Kasumi-1 (cell line): ENCODE results near the gene PHF20.
"Not testable (repeated sequence)": the region's sequence is repeated elsewhere in the genome, so short reads cannot be mapped to it uniquely, and the experiment has no call there.

Source experiments
- DNase-seq, 2 experiments: peaks; one replicate each; lab custom pipeline; 2025; lab: John Stamatoyannopoulos, UW

Gene PHF20

DNA sequence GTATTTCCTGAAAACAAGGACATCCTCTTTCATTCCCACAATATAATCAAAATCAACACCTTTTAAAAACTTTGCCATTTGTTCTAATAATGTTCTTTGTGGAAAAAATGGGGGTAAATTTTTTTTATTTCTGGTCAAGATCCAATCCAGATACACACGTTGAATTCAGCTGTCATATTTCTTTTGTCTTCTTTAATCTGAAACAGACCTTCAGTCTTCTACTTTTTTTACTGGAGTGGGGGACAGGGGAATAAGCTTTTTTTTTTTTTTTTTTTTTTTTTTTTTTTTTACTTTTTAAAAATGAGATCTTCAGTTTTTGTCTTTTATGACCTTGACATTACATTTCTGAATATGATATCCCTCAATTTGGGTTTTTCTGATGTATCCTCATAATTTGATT is 113.4 kb downstream of the PHF20 start:
- no peak for DNase-seq

DNA sequence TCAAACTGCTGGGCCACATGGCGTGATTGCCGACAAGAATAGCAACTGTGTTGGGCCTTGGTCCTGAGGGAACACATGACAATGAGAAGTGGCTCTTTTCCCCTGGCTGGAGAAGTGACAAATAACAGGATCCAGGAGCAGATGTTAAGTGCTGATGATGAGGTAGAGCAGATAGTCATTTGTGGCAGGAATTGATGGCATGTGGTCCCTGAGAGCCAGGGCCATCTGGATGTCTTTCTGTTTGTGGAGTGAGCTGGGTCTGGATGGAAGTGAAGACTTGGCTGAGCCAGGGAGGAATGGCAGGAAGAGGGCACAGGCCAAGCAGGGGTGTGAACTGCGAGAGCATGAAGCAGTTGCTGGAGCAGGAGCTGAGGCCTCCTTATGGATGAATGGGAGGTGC is 114.7 kb downstream of the PHF20 start:
- DNase-seq = no peak

DNA sequence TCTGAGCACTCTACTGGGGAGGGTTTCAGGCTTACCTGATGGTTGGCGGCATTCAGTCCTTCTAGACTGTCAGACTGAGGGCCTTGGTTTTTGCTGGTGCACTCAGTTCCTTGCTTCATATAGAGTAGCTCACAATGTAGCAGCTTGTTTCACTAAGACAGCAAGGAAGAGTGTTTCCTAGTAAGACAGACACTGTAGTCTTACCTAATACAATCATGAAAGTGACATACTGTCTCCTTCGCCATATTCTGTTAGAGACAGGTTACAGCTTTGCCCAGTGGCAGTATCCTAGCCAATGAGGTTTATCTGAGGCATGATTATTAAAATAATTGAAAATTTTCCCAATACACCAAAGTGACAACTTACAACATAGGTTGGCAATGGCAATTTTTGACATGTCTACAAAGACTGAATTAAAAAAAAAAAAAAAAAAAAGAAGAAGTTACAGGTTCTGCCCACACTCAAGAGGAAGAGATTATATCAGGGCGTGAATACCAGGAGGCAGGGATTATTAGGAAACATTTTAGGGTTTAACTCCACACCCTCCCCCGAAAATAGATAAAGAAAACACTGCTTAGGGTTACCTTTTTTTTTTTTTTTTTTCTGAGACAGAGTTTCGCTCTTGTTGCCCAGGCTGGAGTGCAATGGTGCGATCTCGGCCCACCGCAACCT is 115.7 kb downstream of the PHF20 start:
- peak; percentile 8 to 14 for DNase-seq

DNA sequence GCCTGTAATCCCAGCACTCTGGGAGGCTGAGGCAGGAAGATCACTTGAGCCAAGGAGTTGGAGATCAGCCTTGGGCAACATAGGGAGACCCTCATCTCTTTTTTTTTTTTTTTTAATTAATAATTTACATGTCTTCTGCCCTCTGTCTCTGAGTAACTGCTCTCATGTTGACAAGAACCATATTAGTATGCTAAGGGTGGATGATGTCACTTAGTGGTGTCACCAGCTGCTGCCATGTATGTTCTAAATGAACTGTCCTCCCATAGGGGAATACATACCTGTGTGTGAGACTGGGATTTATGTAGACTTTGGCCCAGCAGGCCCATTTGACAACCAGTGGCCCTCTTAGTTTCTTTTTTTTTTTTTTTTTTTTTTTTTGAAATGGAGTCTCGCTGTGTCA is 116.8 kb downstream of the PHF20 start:
- DNase-seq = no peak

DNA sequence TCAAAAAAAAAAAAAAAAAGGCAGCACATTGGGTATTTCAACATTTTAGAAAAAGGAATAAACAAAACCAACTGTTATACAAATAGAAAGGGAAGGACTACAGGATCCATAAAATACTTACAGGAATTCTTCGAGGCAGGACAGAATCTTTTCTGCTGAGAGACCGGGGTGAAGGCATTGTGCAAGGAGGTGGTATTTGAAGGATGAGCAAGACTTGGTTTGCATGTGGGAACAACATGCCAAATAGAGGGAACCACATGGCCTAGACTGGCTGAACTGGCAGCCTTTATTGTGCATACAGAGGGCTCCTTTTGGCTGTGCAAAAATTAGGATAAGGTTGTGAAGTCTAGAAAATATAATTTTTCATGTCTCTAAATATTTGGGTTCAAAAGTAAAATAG is 119.6 kb downstream of the PHF20 start:
- DNase-seq = no peak

DNA sequence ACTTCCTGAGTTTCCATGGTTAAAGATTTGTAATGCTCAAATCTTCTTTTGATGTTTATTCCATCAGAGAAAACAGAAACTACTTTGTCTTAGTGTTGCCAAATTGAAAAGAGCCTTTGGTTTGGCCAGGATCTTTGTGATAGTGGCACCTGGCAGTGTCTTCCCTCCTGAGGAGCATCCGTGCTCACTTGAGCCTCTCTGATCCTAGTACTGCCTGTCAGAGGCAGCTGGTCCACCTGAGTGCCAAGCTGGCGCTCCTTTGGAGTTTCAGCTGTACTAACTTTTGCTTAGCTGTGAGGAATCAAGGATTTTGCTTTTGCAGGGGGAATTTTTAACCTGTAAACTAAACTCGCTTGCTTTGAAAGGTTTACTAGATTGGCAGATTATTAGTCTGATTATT is 121.1 kb downstream of the PHF20 start:
- no peak for DNase-seq

DNA sequence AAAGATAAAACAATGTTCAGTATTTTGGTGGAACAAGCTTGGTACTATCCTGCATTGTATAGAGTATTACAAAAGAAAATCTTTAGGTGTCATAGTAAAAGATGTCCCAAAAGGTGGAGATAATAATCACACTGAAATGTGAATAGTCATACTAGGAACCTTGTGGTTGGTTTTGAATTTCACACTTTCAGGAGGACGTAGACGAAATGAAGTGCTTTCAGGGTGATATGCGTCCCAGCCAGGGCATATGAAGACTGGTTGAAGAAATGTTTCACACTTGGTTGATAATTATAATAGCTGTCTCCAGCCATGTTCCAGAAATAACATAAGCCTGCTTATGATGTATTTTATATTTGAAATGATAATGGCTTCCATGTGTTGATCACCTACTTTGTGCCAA is 122.1 kb downstream of the PHF20 start:
- DNase-seq = no peak

DNA sequence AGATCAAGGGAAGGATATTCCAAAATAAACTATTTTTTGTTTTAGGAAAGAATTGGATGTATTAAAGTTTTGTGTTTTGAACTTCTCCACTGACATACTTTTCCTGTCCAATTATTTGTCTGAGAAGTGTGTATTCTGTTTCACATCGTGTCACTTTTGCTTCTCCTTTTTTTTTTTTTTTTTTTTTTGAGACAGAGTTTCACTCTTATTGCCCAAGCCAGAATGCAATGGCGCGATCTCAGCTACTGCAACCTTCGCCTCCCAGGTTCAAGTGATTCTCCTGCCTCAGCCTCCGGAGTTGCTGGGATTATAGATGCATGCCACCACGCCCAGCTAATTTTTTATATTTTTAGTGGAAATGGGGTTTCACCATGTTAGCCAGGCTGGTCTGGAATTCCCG is 123.7 kb downstream of the PHF20 start:
- DNase-seq = not testable (repeated sequence)

DNA sequence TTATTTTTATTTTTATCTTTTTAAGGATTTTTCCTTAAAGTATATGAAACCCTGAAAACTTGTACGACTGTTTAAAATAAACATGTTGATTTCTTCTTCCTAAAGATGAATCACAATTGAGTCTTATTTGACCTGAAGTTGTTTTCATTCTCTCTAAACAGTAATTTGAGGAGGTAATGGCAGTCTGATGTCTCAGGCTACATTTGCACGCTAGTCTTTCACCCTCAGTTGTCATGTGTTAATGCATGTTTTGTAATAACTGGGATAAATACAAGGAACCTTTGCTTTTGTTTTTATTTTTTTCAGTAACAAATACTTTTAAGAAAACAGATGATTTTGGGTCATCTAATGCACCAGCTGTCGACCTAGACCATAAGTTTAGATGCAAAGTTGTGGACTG is 127.2 kb downstream of the PHF20 start:
- DNase-seq = no peak

DNA sequence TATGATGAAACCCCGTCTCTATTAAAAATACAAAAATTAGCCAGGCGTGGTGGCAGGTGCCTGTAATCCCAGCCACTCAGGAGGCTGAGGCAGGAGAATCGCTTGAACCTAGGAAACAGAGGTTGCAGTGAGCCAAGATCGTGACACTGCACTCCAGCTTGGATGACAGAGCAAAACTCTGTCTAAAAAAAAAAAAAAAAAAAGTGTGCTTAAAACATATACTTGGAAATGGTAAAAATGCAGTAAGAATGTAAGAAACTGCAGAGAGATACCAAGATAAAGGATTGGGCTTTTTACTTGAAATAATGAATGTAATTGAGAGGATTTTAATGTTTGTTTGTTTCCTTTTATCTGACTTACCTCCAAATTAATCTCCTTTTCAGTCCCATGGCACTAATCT is 129.4 kb downstream of the PHF20 start:
- DNase-seq = not testable (repeated sequence)

DNA sequence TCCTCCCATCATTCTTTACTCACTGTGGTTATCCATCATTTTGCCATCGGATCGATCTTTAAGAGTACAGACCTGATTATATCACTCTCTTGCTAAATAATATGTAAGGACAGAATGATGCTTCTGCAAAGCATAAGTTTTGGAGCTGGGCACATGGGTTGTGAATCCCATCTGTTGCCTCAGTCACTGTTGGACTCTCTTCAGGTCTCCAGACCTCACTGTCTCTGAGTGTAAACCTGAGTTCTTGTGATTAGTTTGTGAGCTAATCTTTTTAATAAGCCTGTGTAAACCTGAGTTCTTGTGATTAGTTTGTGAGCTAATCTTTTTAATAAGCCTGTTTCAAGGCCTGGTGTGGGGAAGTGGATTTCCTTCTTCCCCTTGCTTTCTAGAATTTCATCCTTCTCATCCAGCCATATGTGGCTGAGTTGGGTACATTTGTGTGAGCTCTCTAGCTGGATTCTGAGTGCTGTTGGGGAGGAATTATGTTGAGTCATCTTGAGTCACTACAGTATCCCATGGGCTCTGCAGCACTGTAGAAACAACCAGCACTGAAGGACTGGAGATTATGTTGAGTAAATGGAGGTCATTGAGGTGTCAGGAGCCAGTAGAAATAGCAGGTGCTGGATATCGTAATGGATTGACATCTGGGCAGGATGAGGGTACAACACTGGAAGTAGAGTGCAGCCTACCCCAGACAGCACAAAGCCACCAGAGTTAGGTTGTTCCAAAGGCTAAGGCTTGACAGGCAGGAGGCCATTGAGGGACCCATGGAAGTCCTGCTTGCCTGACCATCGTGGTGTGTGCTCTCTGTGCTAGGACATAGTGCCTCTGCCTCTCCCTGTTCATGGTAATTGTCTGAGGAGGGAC is 130.1 kb downstream of the PHF20 start:
- no peak for DNase-seq

DNA sequence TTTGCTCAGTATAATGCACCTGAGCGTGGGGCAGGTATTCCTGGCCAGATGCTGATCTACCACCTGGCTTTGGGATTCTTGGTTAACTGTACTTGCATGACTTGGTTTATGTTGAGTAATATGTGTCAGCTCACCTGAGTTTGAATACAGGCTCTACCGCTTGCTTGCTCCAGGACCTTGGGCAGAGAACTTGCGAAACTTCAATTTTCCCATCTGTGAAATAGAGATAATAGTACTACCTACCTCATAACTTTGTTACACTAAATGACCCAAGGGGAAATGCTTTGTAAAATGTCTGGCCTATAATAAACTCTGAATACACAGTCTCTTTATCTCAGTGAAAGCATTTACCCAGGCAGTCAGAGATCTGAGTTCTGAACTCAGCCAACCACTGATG is 130.7 kb downstream of the PHF20 start:
- no peak for DNase-seq

DNA sequence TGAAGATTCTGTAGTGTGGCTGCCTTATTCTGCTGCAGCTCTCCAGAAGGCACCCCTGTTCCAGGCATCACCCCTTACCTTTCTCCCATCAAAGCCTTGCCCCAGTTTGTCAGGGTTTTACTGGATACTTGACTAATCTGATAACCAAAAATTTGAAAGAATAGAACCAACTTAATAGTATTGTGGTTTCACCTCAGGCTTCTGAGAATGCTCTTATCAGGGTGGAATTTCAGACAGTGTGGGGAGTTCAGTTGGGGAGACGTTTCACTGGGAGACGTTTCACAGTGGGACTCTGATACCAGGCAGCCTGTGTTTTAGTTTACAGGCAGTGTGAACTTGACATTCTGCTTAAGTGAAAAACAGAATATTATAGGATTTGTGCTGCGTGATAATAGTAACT is 132.0 kb downstream of the PHF20 start:
- no peak for DNase-seq

DNA sequence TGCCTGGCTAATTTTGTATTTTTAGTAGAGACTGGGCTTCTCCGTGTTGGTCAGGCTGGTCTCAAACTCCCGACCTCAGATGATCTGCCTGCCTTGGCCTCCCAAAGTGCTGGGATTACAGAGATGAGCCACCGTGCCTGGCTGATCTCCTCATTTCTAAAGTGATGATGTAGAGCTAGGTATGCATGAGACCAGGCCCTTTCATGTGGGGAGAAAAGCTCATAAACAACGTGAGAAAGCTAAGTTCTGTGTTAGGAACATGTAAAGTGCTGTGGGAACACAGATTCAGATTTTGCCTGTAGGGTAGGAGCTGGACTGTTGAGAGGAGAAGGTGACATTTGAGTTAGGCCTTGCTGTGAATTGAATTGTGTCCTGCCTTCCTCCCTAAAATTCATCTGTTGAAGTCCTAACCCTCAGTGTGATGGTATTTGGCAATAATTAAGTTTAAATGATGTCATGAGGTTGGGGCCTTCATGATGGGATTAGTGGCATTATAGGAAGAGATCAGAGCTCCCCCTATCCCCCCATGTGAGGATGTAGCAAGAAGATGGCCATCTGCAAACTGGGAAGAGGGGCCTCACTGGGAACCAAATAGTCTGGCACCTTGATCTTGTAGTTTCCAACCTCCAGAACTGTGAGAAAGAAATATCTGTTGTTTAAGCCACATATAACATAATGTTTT is 133.3 kb downstream of the PHF20 start:
- no peak for DNase-seq

DNA sequence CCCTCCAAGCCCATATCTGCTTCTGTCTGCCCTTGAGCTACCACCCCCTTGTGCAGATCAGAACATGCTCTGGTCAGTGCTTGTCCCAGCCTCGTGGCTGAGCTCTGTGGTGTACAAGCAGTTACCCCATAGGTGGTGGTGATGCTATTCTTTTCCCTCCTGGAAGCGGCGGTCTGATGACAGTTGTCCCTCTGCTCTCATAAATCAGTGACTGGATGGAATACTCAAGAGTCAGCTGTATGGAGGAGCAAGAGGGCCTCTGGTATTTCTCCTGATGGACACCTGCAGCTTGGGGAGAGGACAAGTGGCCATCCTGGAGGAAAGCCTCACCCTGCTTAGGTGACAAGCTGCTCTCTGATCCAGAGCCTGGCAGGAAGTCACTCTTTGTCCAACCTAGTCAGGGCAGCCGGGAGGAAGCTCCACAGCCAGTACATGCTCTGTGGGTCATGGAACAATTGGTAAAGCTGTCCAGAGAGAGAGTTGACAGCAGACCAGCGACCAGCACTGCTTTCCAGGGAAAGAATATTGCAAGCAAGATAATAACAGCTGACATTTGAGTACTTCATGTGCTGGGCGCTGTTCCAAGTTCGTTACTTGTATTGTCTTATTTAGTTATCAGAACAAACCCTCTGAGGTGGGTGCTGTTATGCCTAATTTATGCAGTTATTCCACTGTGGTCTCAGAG is 135.3 kb downstream of the PHF20 start:
- no peak for DNase-seq

DNA sequence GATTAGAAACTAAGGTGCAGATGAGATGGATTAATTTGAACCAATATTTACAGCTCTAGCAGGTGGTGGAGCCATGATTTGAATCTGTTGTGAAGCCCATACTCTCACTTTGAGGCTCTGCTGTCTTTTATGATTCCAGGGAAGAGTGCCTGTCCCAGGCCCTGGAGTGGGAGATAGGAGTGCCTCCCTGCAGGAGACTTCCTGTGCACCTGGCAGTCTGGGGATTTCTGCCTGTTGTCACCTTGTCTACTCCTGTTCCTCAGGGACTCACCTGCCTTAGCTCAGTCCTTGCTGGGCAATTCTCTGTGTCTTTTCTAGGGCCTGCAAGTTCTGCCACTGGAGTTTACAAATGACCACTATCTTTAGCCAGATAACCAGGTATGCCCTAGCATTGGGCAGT is 136.2 kb downstream of the PHF20 start:
- no peak for DNase-seq

DNA sequence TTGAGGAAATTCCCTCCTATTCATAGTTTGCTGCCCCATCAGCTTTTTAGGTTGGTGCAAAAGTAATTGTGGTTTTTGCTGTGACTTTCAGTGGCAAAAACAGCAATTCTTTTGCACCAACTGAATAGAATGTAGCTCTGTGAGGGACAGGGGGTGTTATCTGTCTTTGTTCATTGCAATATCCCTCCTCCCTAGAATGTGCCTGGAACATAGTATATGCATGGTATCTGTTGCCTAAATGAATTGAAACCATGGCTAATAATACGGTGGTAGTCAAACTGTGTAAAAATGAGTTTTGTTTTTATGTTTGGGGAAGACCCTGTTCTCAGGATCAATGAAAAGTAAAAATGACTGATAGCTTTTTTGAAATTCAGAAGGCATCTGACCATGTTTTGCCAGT is 137.4 kb downstream of the PHF20 start:
- no peak for DNase-seq

DNA sequence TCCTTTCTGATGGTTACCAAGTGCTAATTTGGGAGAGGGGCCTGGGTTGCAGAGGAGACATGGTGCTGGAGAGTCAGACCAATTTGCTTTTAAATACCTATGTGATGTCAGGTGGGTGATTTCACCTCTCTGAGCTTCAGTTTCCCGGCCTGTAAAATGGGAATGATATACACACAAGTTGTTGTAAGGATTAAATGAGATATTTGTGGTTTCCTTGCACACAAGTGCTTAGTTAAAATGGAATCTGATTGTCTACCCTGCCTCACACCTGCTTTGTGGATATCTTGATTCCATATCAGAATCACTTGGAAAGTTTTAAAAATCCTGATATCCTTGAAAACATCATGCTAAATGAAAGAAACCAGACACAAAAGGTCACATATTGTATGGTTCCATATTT is 138.0 kb downstream of the PHF20 start:
- DNase-seq = no peak

DNA sequence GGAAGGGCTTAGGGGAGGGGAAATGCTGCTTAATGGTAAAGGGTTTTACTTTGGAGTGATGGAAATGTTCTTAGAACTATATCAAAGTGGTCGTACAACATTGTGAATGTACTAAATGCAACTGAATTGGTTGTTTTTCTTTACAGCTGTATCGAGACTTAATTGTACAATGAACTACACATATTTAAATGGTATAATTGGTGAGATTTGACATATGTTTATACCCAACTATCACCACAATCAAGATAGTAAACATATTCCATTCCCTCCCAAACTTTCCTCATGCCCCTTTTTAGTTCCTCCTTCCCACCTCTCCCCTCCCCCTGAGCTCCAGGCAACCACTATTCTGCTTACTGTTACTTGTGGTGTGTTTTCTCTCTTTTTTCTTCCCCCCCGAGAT is 138.4 kb downstream of the PHF20 start:
- no peak for DNase-seq

DNA sequence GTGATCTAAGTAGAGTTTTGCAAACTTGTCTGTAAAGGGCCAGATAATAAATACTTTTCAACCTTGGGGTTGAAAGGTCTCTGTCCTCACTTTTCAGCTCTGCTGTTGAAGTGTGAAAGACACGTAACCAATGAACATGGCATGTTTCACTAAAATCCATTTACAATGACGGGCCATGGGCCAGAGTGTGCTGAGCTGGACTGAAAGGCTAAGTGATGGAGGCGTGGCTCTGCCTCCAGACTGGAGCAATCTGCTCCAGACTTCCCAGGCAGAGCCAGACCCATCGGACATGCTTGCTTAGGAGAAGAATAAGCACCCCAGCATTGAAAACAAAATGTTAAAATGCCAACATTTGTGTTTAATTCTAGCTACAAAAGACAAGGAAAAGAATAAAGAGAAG is 141.1 kb downstream of the PHF20 start:
- DNase-seq = no peak

DNA sequence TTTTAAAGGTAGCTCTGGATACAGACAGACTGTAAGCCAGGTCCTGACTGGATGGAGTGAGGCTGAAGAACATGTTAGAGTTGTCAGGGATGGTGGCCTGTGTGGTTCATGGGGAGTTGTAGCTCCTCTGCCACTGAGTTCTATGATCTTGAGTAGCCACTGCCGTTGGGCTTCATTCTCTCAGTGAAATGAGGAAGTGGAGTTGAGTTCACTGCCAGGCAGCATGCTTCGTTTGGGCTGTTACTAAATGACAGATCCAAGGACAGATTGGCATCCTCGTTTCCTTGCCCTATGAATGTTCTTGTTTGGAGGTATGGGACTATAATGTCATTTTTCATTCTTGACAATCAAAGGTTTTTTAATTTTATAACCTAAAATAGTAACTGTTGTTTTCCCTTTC is 145.3 kb downstream of the PHF20 start:
- DNase-seq = peak; percentile 83

DNA sequence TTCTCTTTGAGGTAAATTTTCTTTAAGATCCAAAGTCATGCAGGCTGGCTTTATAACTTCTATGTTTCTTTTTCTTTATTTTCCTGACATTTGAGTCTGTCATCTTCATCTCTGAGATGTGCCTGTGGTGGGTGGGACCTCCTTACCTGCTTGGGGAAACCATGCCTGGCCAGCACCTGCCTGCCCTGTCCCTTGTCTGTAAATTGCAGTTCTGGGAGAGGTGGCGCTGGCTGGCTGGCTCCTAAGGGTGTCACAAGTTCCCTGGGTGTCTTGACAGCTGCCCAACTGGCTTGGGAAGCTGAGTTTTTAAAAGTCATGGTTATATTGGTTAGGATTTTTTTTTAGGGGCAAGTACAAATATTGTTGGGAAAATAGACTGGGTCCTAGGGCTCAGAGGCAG is 146.2 kb downstream of the PHF20 start:
- no peak for DNase-seq

DNA sequence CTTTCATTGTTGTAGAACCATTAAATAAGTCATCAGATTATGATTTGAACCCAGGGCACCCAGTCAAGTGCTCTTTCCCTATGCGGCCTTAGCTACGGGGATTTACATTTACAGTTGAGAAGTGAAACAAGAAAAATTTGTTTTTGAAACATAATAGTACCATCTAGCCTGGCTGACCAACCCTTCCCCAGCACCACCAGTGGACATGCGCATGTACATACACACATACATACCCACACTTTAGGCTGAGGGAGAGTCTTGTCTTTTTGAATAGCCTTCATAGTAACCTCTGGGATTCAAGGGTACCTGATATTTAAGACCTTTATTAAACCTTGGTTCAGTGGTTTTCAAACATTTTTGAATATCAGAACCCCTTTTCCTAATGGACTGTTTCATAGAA is 148.7 kb downstream of the PHF20 start:
- no peak for DNase-seq
